ENCODE data around the gene HAAO. TPM values are rescaled to one million over a fixed set of nuclear protein-coding genes. Genes with fewer than 3 reads are reported as not detected.

Gene HAAO
- total and polyA plus RNA-seq, 2 of the 8 experiments (the other 6 are each of a cell fraction or from before 2014, with no cell fraction given) = 2.5 to 7.0 TPM

GRCh38 chr2:42808301-42808700, 15.9 kb upstream of the HAAO start:
- FAIRE-seq (no peak), DNase-seq (ENCODE audit: low read depth in 1 of 2, low spot score in 2 of 2) (peak in 1 of 2 experiments; percentile 39)
- Histone ChIP-seq H3K79me2 (ENCODE audit: control insufficient read depth in 1 of 2, insufficient read depth in 2 of 2, low read length in 2 of 2) (no peaks in the 10 kb centered on the region), H3K14ac (ENCODE audit: insufficient read length) (no peak overlapping the region), H3K9me3 (ENCODE audit: insufficient read depth in 2 of 2, low read depth in 1 of 2, low read length in 1 of 2) (no peaks in the 10 kb centered on the region), H3K9ac (replicated peaks in 1 of 4; ENCODE audit: extremely low read depth in 1 of 4, low read depth in 3 of 4, low read length in 3 of 4) (no peak overlapping the region), H2BK15ac (ENCODE audit: low read length) (no peak overlapping the region; the same call in 1 of the 2 replicates), H3K4me3 (ENCODE audit: extremely low read depth in 1 of 4, insufficient read depth in 2 of 4, low read depth in 3 of 4, low read length in 4 of 4) (no peak overlapping the region), H2BK120ac (replicated peaks; ENCODE audit: low read depth, low read length) (no peak overlapping the region), H2AFZ (ENCODE audit: low read length) (no peak overlapping the region), H3K18ac (ENCODE audit: extremely low read depth, low read length) (no peak overlapping the region), H2AK5ac (ENCODE audit: low read depth, low read length) (no peak overlapping the region), H3K27me3 (replicated peaks in 1 of 4; ENCODE audit: control insufficient read depth in 3 of 4, extremely low read depth in 1 of 4, insufficient read depth in 3 of 4, low read length in 3 of 4) (no peaks in the 10 kb centered on the region), H3K79me1 (ENCODE audit: low read depth, low read length) (no peaks in the 10 kb centered on the region), H4K20me1 (replicated peaks in 1 of 2; ENCODE audit: control insufficient read depth in 1 of 2, insufficient read depth in 2 of 2, low read length in 2 of 2) (no peaks in the 10 kb centered on the region), H3K4ac (replicated peaks; ENCODE audit: insufficient read length, low read depth, low read length) (no peak overlapping the region), H4K91ac (replicated peaks; ENCODE audit: insufficient read length, low read length) (no peak overlapping the region), H3K36me3 (ENCODE audit: control insufficient read depth in 2 of 4, insufficient read depth in 4 of 4, low read length in 3 of 4) (no peaks in the 10 kb centered on the region), H3K4me2 (ENCODE audit: insufficient read depth in 1 of 2, low read depth in 2 of 2, low read length in 2 of 2) (no peak overlapping the region), H3K23me2 (ENCODE audit: low read depth, low read length) (peaks cover 4% of the 10 kb centered on the region; the same call in 1 of the 2 replicates), H2BK20ac (ENCODE audit: low read length) (no peak overlapping the region), H2BK5ac (ENCODE audit: low read depth, low read length) (no peak overlapping the region), H4K8ac (ENCODE audit: extremely low read depth, insufficient read depth, low read length) (no peak overlapping the region), H3K23ac (ENCODE audit: insufficient read length) (no peak overlapping the region), H2BK12ac (ENCODE audit: low read depth, low read length) (no peak overlapping the region), H3K4me1 (replicated peaks in 1 of 4; ENCODE audit: control insufficient read depth in 3 of 4, insufficient read depth in 4 of 4, low read length in 3 of 4) (peaks cover 0 to 3% (median 0%) of the 10 kb centered on the region in 4 experiments; a peak in 4 of 7 replicates), H4K5ac (ENCODE audit: insufficient read length, low read depth, low read length) (no peak overlapping the region), H3K56ac (replicated peaks; ENCODE audit: insufficient read length, low read depth, low read length) (no peak overlapping the region), H3K27ac (ENCODE audit: low read depth, low read length) (no peak overlapping the region)
- TF ChIP-seq NRF1 (IDR thresholded peaks at IDR 0.05; ENCODE audit: low read depth, low read length) (no peak), TBP (IDR thresholded peaks at IDR 0.05; ENCODE audit: low read depth, low read length) (no peak), KDM4A (IDR thresholded peaks at IDR 0.05; ENCODE audit: low read depth, low read length, severe bottlenecking) (no peak), EZH2 (IDR thresholded peaks at IDR 0.05; ENCODE audit: low read depth, low read length, severe bottlenecking) (no peak), TEAD4 (IDR thresholded peaks at IDR 0.05; ENCODE audit: low read depth, low read length) (no peak), PHF8 (conservative IDR thresholded peaks at IDR 0.05; ENCODE audit: low read depth, low read length) (no peak)
- 92% methylated on average over 5 of the region's 5 CpGs; no CpG with 5 or more reads in 1 of the 2 experiments for WGBS, 2 experiments (ENCODE audit: extremely low coverage in 1 of 2, insufficient coverage in 1 of 2, insufficient read length in 1 of 2, insufficient replicate concordance in 2 of 2, low coverage in 1 of 2, low lambda C conversion rate in 2 of 2, missing lambda C conversion rate in 1 of 2)
- ChIA-PET POLR2A (ENCODE audit: partially characterized antibody) (interaction anchor here (3.5 kb wide), 1 partner anchor 16 kb away, joined by 61 read pairs; the partner anchor contains the start of gene HAAO), CTCF (ENCODE audit: partially characterized antibody) (interaction anchor here (0.7 to 1.0 kb wide), 2 partner anchors 38 to 302 kb away, joined by 3 read pairs; no protein-coding TSS in a partner anchor)

Measured in H1 (cell line).